DND-41 (cell line): ENCODE results near the gene AKAP6.

Experiments
- ATAC-seq: fragments of 200-7000 bp; cut with Tn5 transposase; 3 replicates; pipeline ENCODE4 v1.9.1; 2021; ENCODE audit warnings: low read depth; ENCODE audit not compliant: insufficient read depth
- DNase-seq: peaks from one replicate; pipeline ENCODE4 v3.0.0-alpha.2; 2020
- H2AFZ ChIP-seq: 2 replicates; pipeline ENCODE4 v1.6.0; 2012; ENCODE audit warnings: low read depth, low read length
- H3K27ac ChIP-seq: 2 replicates; pipeline ENCODE4 v1.5.1; 2012; ENCODE audit warnings: low read length, inconsistent platforms
- H3K27me3 ChIP-seq: fragments of 200-600 bp; sonication (generic); 2 replicates; pipeline ENCODE4 v1.6.0; 2012; ENCODE audit warnings: low read length, mild to moderate bottlenecking, inconsistent platforms; ENCODE audit not compliant: insufficient read depth, poor library complexity
- H3K36me3 ChIP-seq: 2 replicates; pipeline ENCODE4 v1.5.1; 2012; ENCODE audit warnings: low read length, inconsistent platforms; ENCODE audit not compliant: insufficient read depth
- H3K4me1 ChIP-seq: 2 replicates; pipeline ENCODE4 v1.5.1; 2012; ENCODE audit warnings: mild to moderate bottlenecking, low read length; ENCODE audit not compliant: insufficient read depth
- H3K4me2 ChIP-seq: 2 replicates; pipeline ENCODE4 v1.6.0; 2012; ENCODE audit warnings: mild to moderate bottlenecking, moderate library complexity, low read length, inconsistent platforms; ENCODE audit not compliant: insufficient read depth
- H3K4me3 ChIP-seq, 2 experiments: fragments of 200-600 bp in 1 of 2; shearing (Covaris generic) in 1 of 2; 2 replicates each; pipeline ENCODE4 v1.5.1; 2012 to 2016; ENCODE audit warnings: inconsistent platforms in 2 of 2, low read length in 2 of 2, mild to moderate bottlenecking in 2 of 2, low read depth in 1 of 2, moderate library complexity in 1 of 2
- H3K79me2 ChIP-seq: 2 replicates; pipeline ENCODE4 v1.6.0; 2012; ENCODE audit warnings: low read length, inconsistent platforms; ENCODE audit not compliant: insufficient read depth
- H3K9ac ChIP-seq: 2 replicates; pipeline ENCODE4 v1.6.0; 2012; ENCODE audit warnings: low read depth, mild to moderate bottlenecking, inconsistent platforms, low read length, moderate library complexity
- H3K9me3 ChIP-seq: 2 replicates; pipeline ENCODE4 v1.5.1; 2012; ENCODE audit warnings: low read length, moderate library complexity, mild to moderate bottlenecking, inconsistent platforms; ENCODE audit not compliant: insufficient read depth, severe bottlenecking
- H4K20me1 ChIP-seq: 2 replicates; pipeline ENCODE4 v1.6.0; 2012; ENCODE audit warnings: low read length; ENCODE audit not compliant: insufficient read depth
- EZH2 ChIP-seq: IDR thresholded peaks from 3 replicates; pipeline ENCODE4 v1.6.1; 2012; ENCODE audit warnings: borderline replicate concordance, low read depth, mild to moderate bottlenecking, moderate library complexity, low read length, inconsistent platforms; ENCODE audit not compliant: severe bottlenecking
- TF ChIP-seq, protein P1 (sequence below): IDR thresholded peaks from 2 replicates; pipeline ENCODE4 v1.5.1; 2012; ENCODE audit warnings: borderline replicate concordance, low read length, moderate library complexity, mild to moderate bottlenecking; ENCODE audit not compliant: poor library complexity, severe bottlenecking; ENCODE audit errors: extremely low read depth

Gene AKAP6

DNA sequence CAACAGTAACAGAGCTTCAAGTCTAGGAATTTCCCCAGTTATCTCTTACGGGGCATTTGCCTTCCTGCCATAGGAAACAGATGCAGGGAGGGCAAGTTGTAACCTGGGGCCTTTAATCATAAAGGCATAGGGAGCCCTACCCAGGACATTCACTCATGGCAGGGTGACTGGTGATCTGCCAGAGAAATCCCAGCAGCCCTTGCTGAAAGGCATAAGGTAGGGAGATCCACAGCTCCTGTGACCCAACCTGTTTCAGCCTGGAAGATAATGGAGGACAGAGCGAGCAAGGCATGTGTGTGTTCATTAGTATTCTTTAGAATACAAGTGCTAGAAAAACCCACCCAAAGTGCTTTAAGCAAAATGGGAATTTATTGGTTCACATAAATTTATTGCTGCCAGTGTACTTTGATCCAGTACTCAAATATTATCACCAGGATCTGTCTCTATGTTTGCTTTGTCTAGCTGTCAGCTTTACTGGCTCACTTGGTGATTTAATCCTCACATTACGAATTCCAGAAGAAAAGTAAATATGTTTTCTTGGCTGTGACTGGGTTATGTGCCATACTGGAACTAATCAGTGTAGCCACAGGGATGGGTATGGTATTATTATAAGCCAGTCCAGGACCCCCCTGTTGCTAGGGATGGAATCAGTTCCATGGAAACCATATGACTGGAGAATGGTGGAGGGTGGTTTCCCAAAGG, 21.1 kb upstream of the AKAP6 start:
- Histone ChIP-seq H3K27me3 (no peaks in the 10 kb centered on the region), H3K79me2 (no peaks in the 10 kb centered on the region), H3K4me3 (no peak overlapping the region), H3K36me3 (no peaks in the 10 kb centered on the region), H3K9ac (no peak overlapping the region), H4K20me1 (no peaks in the 10 kb centered on the region), H3K4me2 (no peak overlapping the region), H3K4me1 (no peaks in the 10 kb centered on the region), H2AFZ (no peak overlapping the region), H3K27ac (no peak overlapping the region), H3K9me3 (no peaks in the 10 kb centered on the region)
- DNase-seq: no peak
- ATAC-seq: no peak
- TF ChIP-seq, protein P1, sequence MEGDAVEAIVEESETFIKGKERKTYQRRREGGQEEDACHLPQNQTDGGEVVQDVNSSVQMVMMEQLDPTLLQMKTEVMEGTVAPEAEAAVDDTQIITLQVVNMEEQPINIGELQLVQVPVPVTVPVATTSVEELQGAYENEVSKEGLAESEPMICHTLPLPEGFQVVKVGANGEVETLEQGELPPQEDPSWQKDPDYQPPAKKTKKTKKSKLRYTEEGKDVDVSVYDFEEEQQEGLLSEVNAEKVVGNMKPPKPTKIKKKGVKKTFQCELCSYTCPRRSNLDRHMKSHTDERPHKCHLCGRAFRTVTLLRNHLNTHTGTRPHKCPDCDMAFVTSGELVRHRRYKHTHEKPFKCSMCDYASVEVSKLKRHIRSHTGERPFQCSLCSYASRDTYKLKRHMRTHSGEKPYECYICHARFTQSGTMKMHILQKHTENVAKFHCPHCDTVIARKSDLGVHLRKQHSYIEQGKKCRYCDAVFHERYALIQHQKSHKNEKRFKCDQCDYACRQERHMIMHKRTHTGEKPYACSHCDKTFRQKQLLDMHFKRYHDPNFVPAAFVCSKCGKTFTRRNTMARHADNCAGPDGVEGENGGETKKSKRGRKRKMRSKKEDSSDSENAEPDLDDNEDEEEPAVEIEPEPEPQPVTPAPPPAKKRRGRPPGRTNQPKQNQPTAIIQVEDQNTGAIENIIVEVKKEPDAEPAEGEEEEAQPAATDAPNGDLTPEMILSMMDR: no peak
- no peak for TF ChIP-seq EZH2

DNA sequence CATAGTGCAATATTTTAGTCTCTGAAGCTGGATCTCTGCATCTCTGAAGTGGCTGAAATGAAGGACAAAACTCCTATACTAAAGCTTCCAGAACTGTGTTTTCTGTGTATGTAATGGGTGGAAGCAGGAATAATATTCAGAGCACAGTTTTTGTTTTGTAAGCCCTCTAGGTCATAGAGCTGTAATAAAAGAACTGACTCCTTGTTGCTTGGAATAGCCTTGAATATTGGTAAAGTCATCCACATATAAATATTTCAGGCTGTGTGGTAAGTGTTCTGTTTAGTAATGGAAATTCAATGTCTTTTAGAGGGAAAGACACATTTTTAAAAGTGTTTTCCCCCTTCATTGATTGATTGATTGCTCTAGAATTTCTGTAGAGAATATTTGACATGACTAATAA, 18.2 kb upstream of the AKAP6 start:
- DNase-seq: no peak
- TF ChIP-seq EZH2: no peak
- TF ChIP-seq, protein P1: no peak
- H4K20me1 ChIP-seq: no peaks in the 10 kb centered on the region
- no peaks in the 10 kb centered on the region for H3K9me3 ChIP-seq
- no peaks in the 10 kb centered on the region for H3K4me1 ChIP-seq
- no peak overlapping the region for H2AFZ ChIP-seq
- no peak overlapping the region for H3K4me3 ChIP-seq
- no peak overlapping the region for H3K9ac ChIP-seq
- H3K36me3 ChIP-seq: no peaks in the 10 kb centered on the region
- H3K4me2 ChIP-seq: no peak overlapping the region
- ATAC-seq: no peak
- no peak overlapping the region for H3K27ac ChIP-seq
- no peaks in the 10 kb centered on the region for H3K79me2 ChIP-seq
- peaks cover 4% of the 10 kb centered on the region for H3K27me3 ChIP-seq

DNA sequence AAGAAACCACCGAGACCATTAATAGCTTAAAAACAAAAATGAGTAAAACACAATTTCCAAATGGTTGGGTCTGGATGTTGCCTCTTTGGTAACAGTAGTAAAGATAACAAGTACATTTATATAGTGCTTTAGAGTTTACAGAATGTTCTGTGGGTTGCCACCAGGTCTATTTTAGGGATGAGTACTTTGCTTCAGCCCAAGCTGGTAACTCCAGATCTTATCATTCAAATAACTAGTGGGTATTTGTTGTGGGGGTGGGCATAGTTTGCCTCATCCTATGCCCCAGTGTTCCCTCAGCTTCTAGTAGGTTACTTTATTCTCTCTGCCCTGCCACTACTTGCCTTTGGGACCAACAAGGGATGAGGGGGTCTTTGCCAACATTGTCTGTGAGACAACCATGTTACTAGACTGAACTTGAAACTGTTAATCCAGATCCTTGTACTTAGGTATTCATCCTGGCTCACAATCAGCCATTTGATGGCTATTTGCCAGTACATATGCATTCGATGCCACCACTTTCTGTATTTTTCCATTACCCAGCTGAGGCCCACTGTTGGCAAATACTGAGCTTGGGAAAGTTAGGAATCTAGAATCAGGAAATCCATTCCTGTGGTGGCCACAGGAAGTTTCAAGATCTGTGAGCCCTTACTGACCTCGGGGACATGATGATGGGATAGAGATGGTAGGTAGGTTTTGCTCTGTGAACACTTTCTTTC, 17.6 kb upstream of the AKAP6 start:
- DNase-seq: no peak

More for the DNA sequence above, 17.6 kb upstream of the AKAP6 start:
- Histone ChIP-seq H3K4me3 (no peak overlapping the region), H3K27me3 (peaks cover 4% of the 10 kb centered on the region), H3K36me3 (no peaks in the 10 kb centered on the region), H2AFZ (no peak overlapping the region), H3K9ac (no peak overlapping the region), H3K27ac (no peak overlapping the region), H3K9me3 (no peaks in the 10 kb centered on the region), H3K4me2 (no peak overlapping the region), H4K20me1 (no peaks in the 10 kb centered on the region), H3K79me2 (no peaks in the 10 kb centered on the region), H3K4me1 (no peaks in the 10 kb centered on the region)
- ATAC-seq: no peak
- TF ChIP-seq EZH2: no peak
- TF ChIP-seq, protein P1: no peak
